ENCODE data around the gene LMX1A.

Gene LMX1A

GRCh38 chr1:165316153-165316772 lies 40.3 kb downstream of the LMX1A start:
- no peak for DNase-seq

GRCh38 chr1:165315481-165315880 lies 41.0 kb downstream of the LMX1A start:
- no peak for DNase-seq

GRCh38 chr1:165313903-165314302 lies 42.6 kb downstream of the LMX1A start:
- DNase-seq, result no peak

GRCh38 chr1:165312591-165312990 lies 43.9 kb downstream of the LMX1A start:
- no peak for DNase-seq

GRCh38 chr1:165306543-165307434 lies 49.7 kb downstream of the LMX1A start:
- no peak for DNase-seq

GRCh38 chr1:165303386-165303785 lies 53.1 kb downstream of the LMX1A start:
- no peak for DNase-seq

- no peak for DNase-seq
Observed at GRCh38 chr1:165300400-165300903, 56.1 kb downstream of the LMX1A start.

- DNase-seq, result no peak
Observed at GRCh38 chr1:165298203-165298820, 58.2 kb downstream of the LMX1A start.

GRCh38 chr1:165296205-165296604 lies 60.3 kb downstream of the LMX1A start:
- no peak for DNase-seq

GRCh38 chr1:165290148-165290547 lies 66.4 kb downstream of the LMX1A start:
- DNase-seq, result no peak

- DNase-seq, result no peak
Observed at GRCh38 chr1:165289556-165289955, 67.0 kb downstream of the LMX1A start.

GRCh38 chr1:165288350-165289120 lies 68.0 kb downstream of the LMX1A start:
- no peak for DNase-seq

GRCh38 chr1:165287781-165288180 lies 68.7 kb downstream of the LMX1A start:
- no peak for DNase-seq

- DNase-seq, result no peak
Observed at GRCh38 chr1:165287329-165287728, 69.2 kb downstream of the LMX1A start.

- no peak for DNase-seq
Observed at GRCh38 chr1:165284454-165284853, 72.1 kb downstream of the LMX1A start.

- no peak for DNase-seq
Observed at GRCh38 chr1:165281207-165281901, 75.2 kb downstream of the LMX1A start.

- no peak for DNase-seq
Observed at GRCh38 chr1:165279882-165280281, 76.6 kb downstream of the LMX1A start.

GRCh38 chr1:165276314-165276713 lies 80.2 kb downstream of the LMX1A start:
- no peak for DNase-seq

- DNase-seq, result no peak
Observed at GRCh38 chr1:165265196-165265838, 91.2 kb downstream of the LMX1A start.

GRCh38 chr1:165259706-165260428 lies 96.6 kb downstream of the LMX1A start:
- no peak for DNase-seq

GRCh38 chr1:165259236-165259635 lies 97.3 kb downstream of the LMX1A start:
- DNase-seq, result no peak
